ENCODE results near the gene EBI3.
"Not testable (repeated sequence)": the region's sequence is repeated elsewhere in the genome, so short reads cannot be mapped to it uniquely, and the experiment has no call there.

Gene EBI3

DNA sequence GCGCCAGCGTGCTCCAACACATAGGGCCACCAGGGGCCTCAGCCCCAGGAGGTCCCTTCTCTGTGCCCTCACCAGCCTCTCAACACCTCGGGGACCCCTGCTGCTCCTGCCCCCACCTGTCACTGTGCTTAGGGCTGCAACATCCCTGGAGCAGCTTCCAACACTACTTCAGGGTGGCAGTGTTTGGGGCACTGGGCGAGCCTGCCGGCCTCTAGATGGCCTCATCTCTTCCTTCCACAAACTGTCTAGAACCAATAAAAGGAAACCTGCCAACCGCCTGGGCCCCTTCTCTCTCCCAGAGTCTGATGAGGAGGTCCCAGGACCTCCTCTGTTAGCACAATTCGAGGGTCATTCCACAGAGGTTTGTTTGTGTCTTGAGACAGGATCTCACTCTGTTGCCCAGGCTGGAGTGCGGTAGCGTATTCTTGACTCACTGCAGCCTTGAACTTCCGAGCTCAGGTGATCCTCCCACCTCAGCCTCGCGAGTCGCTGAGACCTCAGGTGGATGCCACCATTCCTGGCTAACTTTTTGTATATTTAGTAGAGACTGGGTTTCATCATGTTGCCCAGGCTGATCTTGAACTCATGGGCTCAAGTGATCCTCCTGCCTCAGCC, 39.6 kb downstream of the EBI3 start:
- TF ChIP-seq TAF1 (IDR thresholded peaks at IDR 0.05; ENCODE audit: borderline replicate concordance, low read depth, low read length) (no peak), POLR2A (IDR thresholded peaks at IDR 0.05; ENCODE audit: low read depth, low read length) (no peak), POLR2AphosphoS5 (IDR thresholded peaks at IDR 0.05; ENCODE audit: low read depth, low read length) (no peak)
- no peak for DNase-seq (ENCODE audit: insufficient read length)
- no peak for FAIRE-seq

DNA sequence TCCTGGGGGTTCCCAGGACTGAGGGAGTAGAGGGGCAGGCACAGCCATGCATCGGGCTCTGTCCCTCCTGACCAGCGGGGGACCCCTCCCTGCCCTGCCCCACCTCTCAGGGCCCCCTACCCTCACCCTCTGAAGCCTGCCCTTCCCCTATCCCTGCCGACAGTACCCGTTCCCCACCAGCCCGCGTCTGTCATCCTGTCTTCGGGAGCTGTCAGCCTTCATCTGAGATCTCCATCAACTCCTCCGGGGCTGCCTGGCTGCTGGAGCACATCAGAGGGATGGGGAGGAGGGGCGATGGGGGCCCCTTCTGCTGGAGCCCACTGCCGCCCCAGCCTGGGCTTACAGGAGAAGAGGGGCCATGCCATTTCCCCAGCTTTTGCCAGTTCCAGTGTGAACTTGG, 43.6 kb downstream of the EBI3 start:
- no peak for TF ChIP-seq POLR2A (IDR thresholded peaks at IDR 0.05; ENCODE audit: low read depth, low read length)
- no peak for TF ChIP-seq TAF1 (IDR thresholded peaks at IDR 0.05; ENCODE audit: borderline replicate concordance, low read depth, low read length)
- DNase-seq (ENCODE audit: insufficient read length) (no peak), FAIRE-seq (no peak)

- not testable (repeated sequence) for DNase-seq (ENCODE audit: insufficient read length); FAIRE-seq
Measured at GRCh38 chr19:4274321-4274686, 45.0 kb downstream of the EBI3 start.

- DNase-seq (ENCODE audit: insufficient read length) (no peak), FAIRE-seq (no peak)
- no peak for TF ChIP-seq TAF1 (IDR thresholded peaks at IDR 0.05; ENCODE audit: borderline replicate concordance, low read depth, low read length)
- no peak for TF ChIP-seq POLR2AphosphoS5 (IDR thresholded peaks at IDR 0.05; ENCODE audit: low read depth, low read length)
- no peak for TF ChIP-seq POLR2A (IDR thresholded peaks at IDR 0.05; ENCODE audit: low read depth, low read length)
Measured at GRCh38 chr19:4277191-4277696, 47.9 kb downstream of the EBI3 start.

DNA sequence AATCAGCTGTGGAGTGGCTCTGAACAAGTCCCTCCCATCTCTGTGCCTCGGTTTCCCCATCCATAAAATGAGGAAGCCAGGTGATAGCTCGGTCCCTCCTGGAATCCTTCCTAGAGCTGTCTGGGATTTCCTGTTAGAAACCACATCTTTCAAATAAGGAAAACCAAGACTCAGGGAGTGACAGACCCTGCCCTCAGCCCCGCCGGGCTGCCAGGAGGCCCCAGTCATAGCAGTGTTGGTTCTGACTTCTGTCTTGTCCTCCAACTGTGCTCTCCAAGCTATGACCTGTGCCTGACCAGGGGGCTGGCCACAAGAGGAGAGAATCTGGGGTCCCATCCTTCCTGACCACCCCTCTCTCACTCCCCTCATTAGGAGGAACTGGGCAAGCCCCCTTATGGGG, 48.7 kb downstream of the EBI3 start:
- FAIRE-seq: no peak
- no peak for TF ChIP-seq TAF1 (IDR thresholded peaks at IDR 0.05; ENCODE audit: borderline replicate concordance, low read depth, low read length)
- TF ChIP-seq POLR2A (IDR thresholded peaks at IDR 0.05; ENCODE audit: low read depth, low read length): no peak
- no peak for TF ChIP-seq POLR2AphosphoS5 (IDR thresholded peaks at IDR 0.05; ENCODE audit: low read depth, low read length)
- no peak for DNase-seq (ENCODE audit: insufficient read length)

DNA sequence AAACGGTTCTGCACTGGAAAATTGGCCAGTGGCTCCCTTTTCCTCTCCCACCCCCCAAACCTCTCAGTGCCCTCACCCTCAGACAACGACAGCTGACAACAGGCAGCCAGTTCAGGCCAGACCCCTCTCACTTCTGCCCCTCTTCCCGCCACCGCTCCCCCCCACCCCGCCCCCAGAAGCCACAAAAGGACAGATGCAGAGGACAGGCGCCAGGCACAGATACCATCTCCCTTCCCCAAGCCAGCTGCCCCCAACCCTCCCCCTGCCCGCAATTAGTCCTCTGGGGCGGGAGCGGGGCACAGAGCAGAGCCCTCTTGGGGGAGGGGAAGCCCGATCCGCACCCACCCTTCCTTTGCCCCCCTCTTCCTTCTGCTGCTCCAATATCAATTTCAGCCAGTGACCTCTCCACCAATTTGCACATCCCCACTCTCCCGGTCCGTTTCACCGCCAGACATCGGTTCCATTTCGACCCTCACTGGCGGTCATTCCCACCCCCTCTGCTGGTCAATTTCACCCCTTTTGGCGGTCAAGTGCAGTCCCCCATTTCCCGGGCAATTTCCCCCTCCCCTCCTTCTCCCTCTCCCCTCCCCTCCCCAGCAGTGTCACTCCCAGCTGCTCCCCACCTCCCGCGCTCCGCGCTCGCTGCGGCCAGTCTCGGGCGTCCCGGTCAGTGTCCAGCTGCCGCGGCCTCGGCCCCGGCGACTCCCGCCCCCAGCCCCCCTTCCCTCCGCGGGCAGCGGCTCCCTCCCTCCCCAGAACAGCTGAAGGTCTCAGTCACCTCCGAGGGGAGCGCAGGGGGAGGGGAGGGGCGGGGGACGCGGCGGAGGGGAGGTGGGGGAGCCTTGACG, 49.3 kb downstream of the EBI3 start, which contains the start of gene SHD:
Gene SHD (plus strand): TSS at position 848 of the 848 bp plus-strand sequence. CDS start 798 bp downstream, outside the sequence.
- TF ChIP-seq POLR2A (IDR thresholded peaks at IDR 0.05; ENCODE audit: low read depth, low read length): no peak
- TF ChIP-seq TAF1 (IDR thresholded peaks at IDR 0.05; ENCODE audit: borderline replicate concordance, low read depth, low read length): no peak
- TF ChIP-seq POLR2AphosphoS5 (IDR thresholded peaks at IDR 0.05; ENCODE audit: low read depth, low read length): no peak
- FAIRE-seq: no peak
- DNase-seq (ENCODE audit: insufficient read length): no peak

GRCh38 chr19:4279267-4279529, 49.9 kb downstream of the EBI3 start:
- no peak for FAIRE-seq
- DNase-seq (ENCODE audit: insufficient read length): no peak

GRCh38 chr19:4279530-4280422, 50.5 kb downstream of the EBI3 start:
- TF ChIP-seq POLR2A (IDR thresholded peaks at IDR 0.05; ENCODE audit: low read depth, low read length) (no peak), POLR2AphosphoS5 (IDR thresholded peaks at IDR 0.05; ENCODE audit: low read depth, low read length) (no peak), TAF1 (IDR thresholded peaks at IDR 0.05; ENCODE audit: borderline replicate concordance, low read depth, low read length) (no peak)
- FAIRE-seq: no peak
- DNase-seq (ENCODE audit: insufficient read length): no peak

More at GRCh38 chr19:4279267-4279529, 49.9 kb downstream of the EBI3 start:
- no peak for TF ChIP-seq POLR2A (IDR thresholded peaks at IDR 0.05; ENCODE audit: low read depth, low read length)
- TF ChIP-seq POLR2AphosphoS5 (IDR thresholded peaks at IDR 0.05; ENCODE audit: low read depth, low read length): no peak
- no peak for TF ChIP-seq TAF1 (IDR thresholded peaks at IDR 0.05; ENCODE audit: borderline replicate concordance, low read depth, low read length)

DNA sequence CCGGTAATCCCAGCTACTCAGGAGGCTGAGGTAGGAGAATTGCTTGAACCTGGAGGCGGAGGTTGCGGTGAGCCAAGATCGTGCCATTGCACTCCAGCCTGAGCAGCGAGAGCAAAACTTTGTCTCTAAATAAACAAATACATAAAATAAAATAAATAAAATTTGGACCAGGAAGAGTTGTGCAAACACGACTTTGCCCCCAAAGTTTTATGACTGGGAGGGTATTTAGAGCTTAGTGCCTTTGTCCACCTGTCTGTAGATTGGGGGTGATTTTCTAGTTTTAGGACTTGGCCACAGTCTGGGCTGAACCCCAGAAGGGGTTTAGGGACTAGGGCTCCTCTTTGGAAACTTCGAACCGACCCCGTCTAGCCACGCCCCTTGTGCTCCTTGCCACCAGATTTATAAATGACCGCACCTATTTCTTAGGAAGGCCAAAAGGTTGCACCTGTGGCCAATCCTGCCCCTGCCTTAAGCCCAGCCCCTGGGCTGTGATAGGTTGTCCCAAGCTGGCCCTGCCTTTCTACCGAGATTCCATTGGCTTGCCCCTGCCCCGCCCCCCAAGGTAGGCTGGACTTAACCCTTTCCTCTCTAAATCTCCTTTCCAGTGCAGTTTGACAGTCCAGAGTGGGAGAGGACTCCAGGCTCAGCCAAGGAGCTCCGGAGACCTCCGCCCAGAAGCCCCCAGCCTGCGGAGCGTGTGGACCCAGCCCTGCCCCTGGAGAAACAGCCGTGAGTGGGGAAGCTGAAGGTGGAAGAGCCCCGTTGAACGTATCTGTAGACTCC, 55.0 kb downstream of the EBI3 start:
- DNase-seq (ENCODE audit: insufficient read length): no peak
- FAIRE-seq: no peak
- no peak for TF ChIP-seq POLR2AphosphoS5 (IDR thresholded peaks at IDR 0.05; ENCODE audit: low read depth, low read length)
- TF ChIP-seq POLR2A (IDR thresholded peaks at IDR 0.05; ENCODE audit: low read depth, low read length): no peak
- no peak for TF ChIP-seq TAF1 (IDR thresholded peaks at IDR 0.05; ENCODE audit: borderline replicate concordance, low read depth, low read length)

DNA sequence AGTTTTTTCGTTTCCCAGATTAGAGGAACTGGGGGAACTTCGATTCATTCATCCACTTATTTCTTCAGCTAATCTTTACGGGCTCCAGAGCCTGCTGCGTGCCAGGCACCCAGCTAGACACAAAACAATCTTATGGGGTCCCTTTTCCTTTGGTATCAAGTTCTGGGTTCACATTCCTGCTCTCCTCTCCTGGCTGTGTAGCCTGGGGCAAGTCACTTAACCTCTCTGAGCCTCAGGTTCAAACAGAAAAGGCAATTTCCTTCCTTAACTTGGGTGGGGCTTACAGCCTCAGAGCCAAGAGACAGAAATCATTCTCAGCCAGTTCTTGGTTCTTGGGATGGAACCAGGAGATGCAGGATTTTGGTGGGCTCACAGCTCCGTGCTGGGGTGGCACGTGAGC, 55.7 kb downstream of the EBI3 start:
- no peak for DNase-seq (ENCODE audit: insufficient read length)
- FAIRE-seq: no peak
- no peak for TF ChIP-seq POLR2AphosphoS5 (IDR thresholded peaks at IDR 0.05; ENCODE audit: low read depth, low read length)
- no peak for TF ChIP-seq POLR2A (IDR thresholded peaks at IDR 0.05; ENCODE audit: low read depth, low read length)
- TF ChIP-seq TAF1 (IDR thresholded peaks at IDR 0.05; ENCODE audit: borderline replicate concordance, low read depth, low read length): no peak

DNA sequence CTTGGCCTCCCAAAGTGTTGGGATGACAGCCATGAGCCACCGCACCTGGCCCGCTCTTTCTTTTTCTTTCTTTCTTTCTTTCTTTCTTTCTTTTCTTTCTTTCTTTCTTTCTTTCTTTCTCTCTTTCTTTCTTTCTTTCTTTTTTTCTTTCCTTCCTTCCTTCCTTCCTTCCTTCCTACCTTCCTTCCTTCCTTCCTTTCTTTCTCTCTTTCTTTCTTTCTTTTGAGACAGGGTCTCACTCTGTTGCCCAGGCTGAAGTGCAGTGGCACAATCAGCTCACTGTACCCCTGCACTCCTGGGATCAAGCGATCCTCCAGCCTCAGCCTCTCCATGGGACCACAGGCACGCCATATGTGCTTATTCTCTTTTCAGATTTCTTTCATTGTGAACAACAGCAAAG, 56.8 kb downstream of the EBI3 start:
- not testable (repeated sequence) for DNase-seq (ENCODE audit: insufficient read length); FAIRE-seq

All from GM12892 (cell line).